ENCODE data around the gene MYL11.

Gene MYL11

DNA sequence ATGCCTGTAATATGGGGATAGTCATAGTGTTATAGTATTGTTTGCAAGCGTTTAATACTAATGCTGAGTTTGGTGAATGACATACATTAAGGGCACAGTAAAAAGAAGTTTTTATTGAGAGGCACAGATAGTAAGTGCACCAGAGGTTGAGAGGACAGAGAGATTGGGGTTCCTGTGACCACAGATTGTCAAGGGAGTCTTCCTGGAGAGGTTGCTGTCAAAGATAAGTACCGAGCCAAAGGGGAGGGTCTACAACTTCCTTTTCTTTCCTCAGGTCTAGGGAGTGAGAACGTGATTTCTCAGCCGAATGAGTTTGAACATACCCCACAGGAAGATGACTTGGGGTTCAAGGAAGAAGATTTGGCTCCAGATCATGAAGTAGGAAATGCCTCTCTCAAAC, 22.5 kb downstream of the MYL11 start:
- Histone ChIP-seq H3K27me3 (ENCODE audit: insufficient read depth, poor library complexity, severe bottlenecking) (peaks cover 4% of the 10 kb centered on the region), H3K4me3 (replicated peaks; ENCODE audit: insufficient read depth, low read length) (no peak overlapping the region), H3K27ac (replicated peaks) (no peak overlapping the region)
- no peak for DNase-seq (ENCODE audit: low read depth in 1 of 2, low spot score in 1 of 2)
- no peak for TF ChIP-seq POLR2AphosphoS5 (IDR thresholded peaks at IDR 0.05; ENCODE audit: low read depth)

DNA sequence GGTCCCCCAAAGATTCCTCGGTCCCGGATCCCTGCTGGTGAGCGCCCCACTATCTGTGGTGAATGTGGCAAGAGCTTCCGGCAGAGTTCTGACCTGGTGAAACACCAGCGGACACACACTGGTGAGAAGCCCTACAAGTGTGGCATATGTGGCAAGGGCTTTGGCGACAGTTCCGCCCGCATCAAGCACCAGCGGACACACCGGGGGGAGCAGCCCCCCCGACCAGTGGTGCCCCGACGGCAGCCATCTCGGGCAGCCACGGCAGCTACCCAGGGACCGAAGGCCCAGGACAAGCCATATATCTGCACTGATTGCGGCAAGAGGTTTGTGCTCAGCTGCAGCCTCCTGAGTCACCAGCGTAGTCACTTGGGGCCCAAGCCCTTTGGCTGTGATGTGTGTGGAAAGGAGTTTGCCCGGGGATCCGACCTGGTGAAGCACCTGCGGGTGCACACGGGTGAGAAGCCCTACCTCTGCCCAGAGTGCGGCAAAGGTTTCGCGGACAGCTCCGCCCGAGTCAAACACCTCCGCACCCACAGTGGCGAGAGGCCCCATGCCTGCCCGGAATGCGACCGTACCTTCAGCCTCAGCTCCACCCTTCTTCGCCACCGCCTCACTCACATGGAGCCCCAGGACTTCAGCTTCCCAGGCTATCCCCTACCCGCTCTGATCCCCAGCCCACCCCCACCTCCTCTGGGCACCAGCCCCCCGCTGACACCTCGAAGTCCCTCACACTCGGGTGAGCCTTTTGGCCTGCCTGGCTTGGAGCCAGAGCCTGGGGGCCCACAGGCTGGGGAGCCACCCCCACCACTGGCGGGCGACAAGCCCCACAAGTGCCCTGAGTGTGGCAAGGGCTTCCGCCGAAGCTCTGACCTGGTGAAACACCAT, 23.4 kb downstream of the MYL11 start:
- Histone ChIP-seq H3K4me3 (replicated peaks; ENCODE audit: insufficient read depth, low read length) (no peak overlapping the region), H3K27ac (replicated peaks) (no peak overlapping the region), H3K27me3 (ENCODE audit: insufficient read depth, poor library complexity, severe bottlenecking) (peaks cover 4% of the 10 kb centered on the region)
- no peak for TF ChIP-seq GABPA (IDR thresholded peaks at IDR 0.05; ENCODE audit: low read depth)
- no peak for TF ChIP-seq SPI1 (IDR thresholded peaks at IDR 0.05; ENCODE audit: borderline replicate concordance, low read depth)
- TF ChIP-seq, protein P1, sequence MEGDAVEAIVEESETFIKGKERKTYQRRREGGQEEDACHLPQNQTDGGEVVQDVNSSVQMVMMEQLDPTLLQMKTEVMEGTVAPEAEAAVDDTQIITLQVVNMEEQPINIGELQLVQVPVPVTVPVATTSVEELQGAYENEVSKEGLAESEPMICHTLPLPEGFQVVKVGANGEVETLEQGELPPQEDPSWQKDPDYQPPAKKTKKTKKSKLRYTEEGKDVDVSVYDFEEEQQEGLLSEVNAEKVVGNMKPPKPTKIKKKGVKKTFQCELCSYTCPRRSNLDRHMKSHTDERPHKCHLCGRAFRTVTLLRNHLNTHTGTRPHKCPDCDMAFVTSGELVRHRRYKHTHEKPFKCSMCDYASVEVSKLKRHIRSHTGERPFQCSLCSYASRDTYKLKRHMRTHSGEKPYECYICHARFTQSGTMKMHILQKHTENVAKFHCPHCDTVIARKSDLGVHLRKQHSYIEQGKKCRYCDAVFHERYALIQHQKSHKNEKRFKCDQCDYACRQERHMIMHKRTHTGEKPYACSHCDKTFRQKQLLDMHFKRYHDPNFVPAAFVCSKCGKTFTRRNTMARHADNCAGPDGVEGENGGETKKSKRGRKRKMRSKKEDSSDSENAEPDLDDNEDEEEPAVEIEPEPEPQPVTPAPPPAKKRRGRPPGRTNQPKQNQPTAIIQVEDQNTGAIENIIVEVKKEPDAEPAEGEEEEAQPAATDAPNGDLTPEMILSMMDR (IDR thresholded peaks at IDR 0.05; ENCODE audit: insufficient read depth, low read length), result no peak
- TF ChIP-seq, protein P2, sequence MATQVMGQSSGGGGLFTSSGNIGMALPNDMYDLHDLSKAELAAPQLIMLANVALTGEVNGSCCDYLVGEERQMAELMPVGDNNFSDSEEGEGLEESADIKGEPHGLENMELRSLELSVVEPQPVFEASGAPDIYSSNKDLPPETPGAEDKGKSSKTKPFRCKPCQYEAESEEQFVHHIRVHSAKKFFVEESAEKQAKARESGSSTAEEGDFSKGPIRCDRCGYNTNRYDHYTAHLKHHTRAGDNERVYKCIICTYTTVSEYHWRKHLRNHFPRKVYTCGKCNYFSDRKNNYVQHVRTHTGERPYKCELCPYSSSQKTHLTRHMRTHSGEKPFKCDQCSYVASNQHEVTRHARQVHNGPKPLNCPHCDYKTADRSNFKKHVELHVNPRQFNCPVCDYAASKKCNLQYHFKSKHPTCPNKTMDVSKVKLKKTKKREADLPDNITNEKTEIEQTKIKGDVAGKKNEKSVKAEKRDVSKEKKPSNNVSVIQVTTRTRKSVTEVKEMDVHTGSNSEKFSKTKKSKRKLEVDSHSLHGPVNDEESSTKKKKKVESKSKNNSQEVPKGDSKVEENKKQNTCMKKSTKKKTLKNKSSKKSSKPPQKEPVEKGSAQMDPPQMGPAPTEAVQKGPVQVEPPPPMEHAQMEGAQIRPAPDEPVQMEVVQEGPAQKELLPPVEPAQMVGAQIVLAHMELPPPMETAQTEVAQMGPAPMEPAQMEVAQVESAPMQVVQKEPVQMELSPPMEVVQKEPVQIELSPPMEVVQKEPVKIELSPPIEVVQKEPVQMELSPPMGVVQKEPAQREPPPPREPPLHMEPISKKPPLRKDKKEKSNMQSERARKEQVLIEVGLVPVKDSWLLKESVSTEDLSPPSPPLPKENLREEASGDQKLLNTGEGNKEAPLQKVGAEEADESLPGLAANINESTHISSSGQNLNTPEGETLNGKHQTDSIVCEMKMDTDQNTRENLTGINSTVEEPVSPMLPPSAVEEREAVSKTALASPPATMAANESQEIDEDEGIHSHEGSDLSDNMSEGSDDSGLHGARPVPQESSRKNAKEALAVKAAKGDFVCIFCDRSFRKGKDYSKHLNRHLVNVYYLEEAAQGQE (IDR thresholded peaks at IDR 0.05; ENCODE audit: insufficient replicate concordance, low read depth), result no peak
- no peak for TF ChIP-seq POLR2AphosphoS5 (IDR thresholded peaks at IDR 0.05; ENCODE audit: low read depth)
- DNase-seq (ENCODE audit: low read depth in 1 of 2, low spot score in 1 of 2), result peak in 1 of 2 experiments; percentile 49

DNA sequence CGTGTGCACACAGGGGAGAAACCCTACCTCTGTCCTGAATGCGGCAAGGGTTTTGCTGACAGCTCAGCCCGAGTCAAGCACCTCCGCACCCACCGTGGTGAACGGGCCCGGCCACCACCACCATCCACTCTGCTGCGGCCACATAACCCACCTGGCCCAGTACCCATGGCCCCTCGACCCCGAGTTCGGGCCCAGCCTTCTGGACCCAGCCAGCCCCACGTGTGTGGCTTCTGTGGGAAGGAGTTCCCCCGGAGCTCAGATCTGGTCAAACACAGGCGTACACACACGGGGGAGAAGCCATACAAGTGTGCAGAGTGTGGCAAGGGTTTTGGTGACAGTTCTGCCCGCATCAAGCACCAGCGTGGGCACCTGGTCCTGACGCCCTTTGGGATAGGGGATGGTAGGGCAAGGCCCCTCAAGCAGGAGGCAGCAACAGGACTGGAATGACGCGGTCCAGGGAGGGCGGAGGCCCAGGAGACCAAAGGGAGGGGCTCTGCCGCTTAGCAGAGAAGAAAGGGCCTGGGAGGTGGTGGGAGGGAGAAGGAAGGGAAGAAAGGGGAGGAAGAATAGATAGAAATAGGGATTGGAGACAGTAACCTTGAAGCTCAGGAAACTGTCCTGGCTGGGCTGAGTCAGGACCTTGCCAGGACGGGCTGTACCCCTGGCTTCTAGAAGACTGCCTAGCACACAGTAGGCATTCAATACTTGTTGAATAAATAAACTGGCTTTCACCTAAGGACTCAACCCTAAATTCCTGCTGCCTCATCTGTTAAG, 24.2 kb downstream of the MYL11 start:
- peaks cover 4% of the 10 kb centered on the region for H3K27me3 ChIP-seq (ENCODE audit: insufficient read depth, poor library complexity, severe bottlenecking)
- no peak overlapping the region for H3K4me3 ChIP-seq (replicated peaks; ENCODE audit: insufficient read depth, low read length)
- H3K27ac ChIP-seq (replicated peaks), result no peak overlapping the region
- TF ChIP-seq, protein P1 (IDR thresholded peaks at IDR 0.05; ENCODE audit: insufficient read depth, low read length), result no peak
- TF ChIP-seq, protein P2 (IDR thresholded peaks at IDR 0.05; ENCODE audit: insufficient replicate concordance, low read depth), result no peak
- no peak for TF ChIP-seq GABPA (IDR thresholded peaks at IDR 0.05; ENCODE audit: low read depth)
- no peak for TF ChIP-seq SPI1 (IDR thresholded peaks at IDR 0.05; ENCODE audit: borderline replicate concordance, low read depth)
- no peak for TF ChIP-seq POLR2AphosphoS5 (IDR thresholded peaks at IDR 0.05; ENCODE audit: low read depth)
- DNase-seq (ENCODE audit: low read depth in 1 of 2, low spot score in 1 of 2), result no peak
